HepG2 (cell line): ENCODE measurements around the gene USP14. TPM values are rescaled to one million over a fixed set of nuclear protein-coding genes. Genes with fewer than 3 reads are reported as not detected.

Source experiments
- AGO1 ChIP-seq: fragments of 200-400 bp; formaldehyde crosslinking; IDR thresholded peaks from 2 replicates; pipeline ENCODE4 v1.6.1; 2017; ENCODE audit warnings: mild to moderate bottlenecking, low read depth, low read length, moderate library complexity; ENCODE audit not compliant: poor library complexity, severe bottlenecking
- BATF2 ChIP-seq: sonication (generic); formaldehyde crosslinking; IDR thresholded peaks from 2 replicates; pipeline ENCODE4 v1.8.0; 2022; ENCODE audit warnings: mild to moderate bottlenecking, missing genetic modification reagents, moderate library complexity
- BRCA1 ChIP-seq: sonication (generic); formaldehyde crosslinking; IDR thresholded peaks from 2 replicates; pipeline ENCODE4 v1.4.0; 2020; ENCODE audit warnings: missing genetic modification reagents
- HIVEP1 ChIP-seq: sonication (generic); formaldehyde crosslinking; IDR thresholded peaks from 2 replicates; pipeline ENCODE4 v1.4.0; 2020; ENCODE audit warnings: mild to moderate bottlenecking, missing genetic modification reagents
- HOXA3 ChIP-seq: sonication (generic); formaldehyde crosslinking; IDR thresholded peaks from 2 replicates; pipeline ENCODE4 v1.5.0; 2020; ENCODE audit warnings: missing genetic modification reagents
- MTF2 ChIP-seq: sonication (generic); formaldehyde crosslinking; IDR thresholded peaks from 2 replicates; pipeline ENCODE4 v1.5.0; 2020; ENCODE audit warnings: missing genetic modification reagents, borderline replicate concordance
- RAD21 ChIP-seq: fragments of 450-650 bp; formaldehyde crosslinking; IDR thresholded peaks from 2 replicates; pipeline ENCODE4 v1.5.0; 2020; ENCODE audit warnings: mild to moderate bottlenecking
- USF2 ChIP-seq, 2 experiments: sonication (generic) in 1 of 2; formaldehyde crosslinking in 1 of 2; IDR thresholded peaks; 2 replicates each; pipeline versions ENCODE4 v1.5.1 to v1.6.1; 2011 to 2020; ENCODE audit warnings: borderline replicate concordance in 1 of 2, low read depth in 1 of 2, low read length in 1 of 2, mild to moderate bottlenecking in 1 of 2, missing genetic modification reagents in 1 of 2, moderate library complexity in 1 of 2
- ZBTB42 ChIP-seq: sonication (generic); formaldehyde crosslinking; IDR thresholded peaks from 2 replicates; pipeline ENCODE4 v1.5.0; 2020; ENCODE audit warnings: mild to moderate bottlenecking, missing genetic modification reagents
- ZNF558 ChIP-seq: sonication (generic); formaldehyde crosslinking; IDR thresholded peaks from 2 replicates; pipeline ENCODE4 v1.9.0; 2022; ENCODE audit warnings: mild to moderate bottlenecking, missing genetic modification reagents, borderline replicate concordance
- ZNF589 ChIP-seq: sonication (generic); formaldehyde crosslinking; conservative IDR thresholded peaks from 2 replicates; pipeline ENCODE4 v1.8.0; 2022; ENCODE audit warnings: mild to moderate bottlenecking, moderate library complexity, missing genetic modification reagents
- ZNF776 ChIP-seq: sonication (generic); formaldehyde crosslinking; IDR thresholded peaks from 2 replicates; pipeline ENCODE4 v1.4.0; 2020; ENCODE audit warnings: mild to moderate bottlenecking, missing genetic modification reagents
- ZNF777 ChIP-seq: sonication (generic); formaldehyde crosslinking; IDR thresholded peaks from 2 replicates; pipeline ENCODE4 v1.4.0; 2020; ENCODE audit warnings: missing genetic modification reagents
- ZNF780A ChIP-seq: sonication (generic); formaldehyde crosslinking; IDR thresholded peaks from 2 replicates; pipeline ENCODE4 v1.8.0; 2022; ENCODE audit warnings: mild to moderate bottlenecking, missing genetic modification reagents, moderate library complexity
- ZSCAN30 ChIP-seq: sonication (generic); formaldehyde crosslinking; IDR thresholded peaks from 2 replicates; pipeline ENCODE4 v1.5.0; 2020; ENCODE audit warnings: mild to moderate bottlenecking, missing genetic modification reagents
- polyA plus RNA-seq, 8 experiments: library from polyadenylated mRNA; depleted of rRNA in 3 of 8; stranded (reverse) in 7 of 8; unstranded in 1 of 8; fragments of >200 nt; fragmentation: Illumina TruSeq in 4 of 8; extraction: Trizol in 4 of 8; gene quantifications; 2 replicates each; pipeline versions ENCODE4 v1.2.1 to v1.2.3, GENCODE V29; 2011 to 2016; ENCODE audit warnings: low read depth in 4 of 8, missing spikeins in 1 of 8, mixed read lengths in 1 of 8; ENCODE audit not compliant: insufficient read depth in 1 of 8
- total RNA-seq, 5 experiments: library from RNA; depleted of rRNA; stranded (reverse); fragments of >200 nt; fragmentation: Illumina TruSeq; extraction: Trizol; gene quantifications; 2 replicates each; pipeline ENCODE4 v1.2.3, GENCODE V29; 2016; ENCODE audit warnings: low read depth in 1 of 5
- TF ChIP-seq, protein P1 (sequence below): sonication (generic); formaldehyde crosslinking; IDR thresholded peaks from 2 replicates; pipeline ENCODE4 v1.9.0; 2022; ENCODE audit warnings: low read depth, missing genetic modification reagents
- TF ChIP-seq, protein P2 (sequence below): sonication (generic); formaldehyde crosslinking; IDR thresholded peaks from 2 replicates; pipeline ENCODE4 v1.8.1; 2023; ENCODE audit warnings: mild to moderate bottlenecking, inconsistent platforms, moderate library complexity, missing genetic modification reagents, borderline replicate concordance
- TF ChIP-seq, protein P3 (sequence below): sonication (generic); formaldehyde crosslinking; IDR thresholded peaks from 2 replicates; pipeline ENCODE4 v1.4.0; 2020; ENCODE audit warnings: missing genetic modification reagents, mild to moderate bottlenecking, borderline replicate concordance

USP14 gene
- total and polyA plus RNA-seq, 2 of the 13 experiments (the other 11 are each of a cell fraction or from before 2014, with no cell fraction given): 14.7 to 16.6 TPM

DNA sequence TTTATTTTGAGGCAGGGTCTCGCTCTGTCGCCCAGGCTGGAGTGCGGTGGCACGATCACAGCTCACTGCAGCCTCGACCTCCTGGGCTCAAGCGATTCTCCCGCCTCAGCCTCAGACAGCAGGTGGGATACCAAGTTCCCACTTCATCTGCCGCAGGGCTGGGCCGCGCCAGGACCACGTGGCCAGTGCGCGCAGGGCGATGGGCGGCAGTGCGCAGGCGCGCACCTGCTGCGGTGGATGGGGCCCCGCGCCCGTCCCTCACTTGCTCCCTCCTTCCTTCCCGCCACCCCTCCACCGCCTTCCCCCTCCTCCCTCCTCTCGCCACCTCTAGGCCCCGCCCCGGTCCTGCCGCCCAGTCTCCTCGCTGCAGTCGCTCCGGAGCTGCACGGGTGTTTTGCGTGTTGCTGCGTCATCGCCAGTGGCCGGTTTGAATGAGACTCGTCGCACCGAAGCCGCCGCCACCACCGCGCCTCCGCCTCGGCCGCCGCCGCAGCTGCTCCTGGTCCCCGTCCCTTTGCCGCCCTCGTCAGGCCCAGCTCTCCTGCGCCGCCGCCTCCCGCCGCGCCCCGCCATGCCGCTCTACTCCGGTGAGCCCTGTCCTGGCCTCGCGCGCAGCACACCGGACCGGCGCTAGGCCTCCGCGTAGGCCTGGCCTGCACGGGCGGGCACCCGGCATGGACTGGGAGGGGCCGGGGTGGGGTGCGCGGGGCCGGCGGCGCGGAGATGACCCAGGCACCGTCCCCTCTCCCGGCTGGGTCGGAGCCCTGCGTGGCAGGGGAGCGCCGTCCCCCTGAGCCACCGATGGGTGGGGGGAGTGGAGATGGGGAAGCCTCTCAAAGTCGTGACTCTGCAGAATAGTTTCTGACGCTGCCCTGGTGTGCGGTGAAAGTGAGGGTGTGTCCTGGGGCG is at the start of gene USP14 (continued):
- peak; percentile 76 for TF ChIP-seq USF2 (IDR thresholded peaks at IDR 0.05; ENCODE audit: low read depth, low read length)
- TF ChIP-seq USF2 (CRISPR knock-in tag; IDR thresholded peaks at IDR 0.05; ENCODE audit: borderline replicate concordance): peak; percentile 87
- TF ChIP-seq AGO1: no peak
- peak; percentile 98; the same call in 1 of the 2 replicates for TF ChIP-seq ZNF558
- TF ChIP-seq, protein P1, sequence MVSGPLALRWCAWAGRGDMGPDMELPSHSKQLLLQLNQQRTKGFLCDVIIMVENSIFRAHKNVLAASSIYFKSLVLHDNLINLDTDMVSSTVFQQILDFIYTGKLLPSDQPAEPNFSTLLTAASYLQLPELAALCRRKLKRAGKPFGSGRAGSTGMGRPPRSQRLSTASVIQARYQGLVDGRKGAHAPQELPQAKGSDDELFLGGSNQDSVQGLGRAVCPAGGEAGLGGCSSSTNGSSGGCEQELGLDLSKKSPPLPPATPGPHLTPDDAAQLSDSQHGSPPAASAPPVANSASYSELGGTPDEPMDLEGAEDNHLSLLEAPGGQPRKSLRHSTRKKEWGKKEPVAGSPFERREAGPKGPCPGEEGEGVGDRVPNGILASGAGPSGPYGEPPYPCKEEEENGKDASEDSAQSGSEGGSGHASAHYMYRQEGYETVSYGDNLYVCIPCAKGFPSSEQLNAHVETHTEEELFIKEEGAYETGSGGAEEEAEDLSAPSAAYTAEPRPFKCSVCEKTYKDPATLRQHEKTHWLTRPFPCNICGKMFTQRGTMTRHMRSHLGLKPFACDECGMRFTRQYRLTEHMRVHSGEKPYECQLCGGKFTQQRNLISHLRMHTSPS (CRISPR knock-in tag): no peak
- TF ChIP-seq BATF2: peak; percentile 98
- TF ChIP-seq ZNF589 (CRISPR knock-in tag): peak; percentile 77; the same call in 1 of the 2 replicates
- peak; percentile 56; the same call in 1 of the 2 replicates for TF ChIP-seq ZNF777 (CRISPR knock-in tag)
- peak; percentile 77; the same call in 1 of the 2 replicates for TF ChIP-seq ZNF780A
- TF ChIP-seq ZSCAN30 (CRISPR knock-in tag): peak; percentile 97
- TF ChIP-seq ZBTB42 (CRISPR knock-in tag): 0 out of 2 replicates have a peak, but pooled peaks have one; percentile 72
- no peak; the same call in 1 of the 2 replicates for TF ChIP-seq MTF2
- peak; percentile 87 for TF ChIP-seq HIVEP1 (CRISPR knock-in tag)
- peak; percentile 96 for TF ChIP-seq HOXA3
- TF ChIP-seq, protein P2, sequence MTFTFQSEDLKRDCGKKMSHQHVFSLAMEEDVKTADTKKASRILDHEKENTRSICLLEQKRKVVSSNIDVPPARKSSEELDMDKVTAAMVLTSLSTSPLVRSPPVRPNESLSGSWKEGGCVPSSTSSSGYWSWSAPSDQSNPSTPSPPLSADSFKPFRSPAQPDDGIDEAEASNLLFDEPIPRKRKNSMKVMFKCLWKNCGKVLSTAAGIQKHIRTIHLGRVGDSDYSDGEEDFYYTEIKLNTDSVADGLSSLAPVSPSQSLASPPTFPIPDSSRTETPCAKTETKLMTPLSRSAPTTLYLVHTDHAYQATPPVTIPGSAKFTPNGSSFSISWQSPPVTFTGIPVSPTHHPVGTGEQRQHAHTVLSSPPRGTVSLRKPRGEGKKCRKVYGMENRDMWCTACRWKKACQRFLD (CRISPR knock-in tag): peak; percentile 89; the same call in 1 of the 2 replicates
- peak; percentile 56 for TF ChIP-seq RAD21 (CRISPR knock-in tag)
- TF ChIP-seq ZNF776 (CRISPR knock-in tag): peak; percentile 93
- TF ChIP-seq BRCA1 (CRISPR knock-in tag): 0 out of 2 replicates have a peak, but pooled peaks have one; percentile 71
- TF ChIP-seq, protein P3, sequence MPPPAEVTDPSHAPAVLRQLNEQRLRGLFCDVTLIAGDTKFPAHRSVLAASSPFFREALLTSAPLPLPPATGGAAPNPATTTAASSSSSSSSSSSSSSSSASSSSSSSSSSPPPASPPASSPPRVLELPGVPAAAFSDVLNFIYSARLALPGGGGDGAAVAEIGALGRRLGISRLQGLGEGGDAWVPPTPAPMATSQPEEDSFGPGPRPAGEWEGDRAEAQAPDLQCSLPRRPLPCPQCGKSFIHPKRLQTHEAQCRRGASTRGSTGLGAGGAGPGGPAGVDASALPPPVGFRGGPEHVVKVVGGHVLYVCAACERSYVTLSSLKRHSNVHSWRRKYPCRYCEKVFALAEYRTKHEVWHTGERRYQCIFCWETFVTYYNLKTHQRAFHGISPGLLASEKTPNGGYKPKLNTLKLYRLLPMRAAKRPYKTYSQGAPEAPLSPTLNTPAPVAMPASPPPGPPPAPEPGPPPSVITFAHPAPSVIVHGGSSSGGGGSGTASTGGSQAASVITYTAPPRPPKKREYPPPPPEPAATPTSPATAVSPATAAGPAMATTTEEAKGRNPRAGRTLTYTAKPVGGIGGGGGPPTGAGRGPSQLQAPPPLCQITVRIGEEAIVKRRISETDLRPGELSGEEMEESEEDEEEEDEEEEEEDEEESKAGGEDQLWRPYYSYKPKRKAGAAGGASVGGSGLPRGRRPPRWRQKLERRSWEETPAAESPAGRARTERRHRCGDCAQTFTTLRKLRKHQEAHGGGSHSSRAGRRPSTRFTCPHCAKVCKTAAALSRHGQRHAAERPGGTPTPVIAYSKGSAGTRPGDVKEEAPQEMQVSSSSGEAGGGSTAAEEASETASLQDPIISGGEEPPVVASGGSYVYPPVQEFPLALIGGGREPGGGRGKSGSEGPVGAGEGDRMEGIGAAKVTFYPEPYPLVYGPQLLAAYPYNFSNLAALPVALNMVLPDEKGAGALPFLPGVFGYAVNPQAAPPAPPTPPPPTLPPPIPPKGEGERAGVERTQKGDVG: peak; percentile 75; the same call in 1 of the 2 replicates
